IgD-negative memory B cell (primary cell): ENCODE results near the gene ORC3. TPM values are rescaled to one million over a fixed set of nuclear protein-coding genes. Genes with fewer than 3 reads are reported as not detected.

Experiments used
- H3K27ac Mint-ChIP-seq, 3 donors: one replicate each; pipeline ENCODE4 v1.8.0; 2020 to 2022; ENCODE audit warnings: mild to moderate bottlenecking in 3 of 3, mixed read lengths in 3 of 3, moderate library complexity in 1 of 3
- H3K27me3 Mint-ChIP-seq: one replicate; pipeline ENCODE4 v1.8.0; 2021; ENCODE audit warnings: mixed read lengths
- H3K36me3 Mint-ChIP-seq: one replicate; pipeline ENCODE4 v1.8.0; 2020; ENCODE audit warnings: mild to moderate bottlenecking, mixed read lengths
- H3K4me1 Mint-ChIP-seq, 3 donors: one replicate each; pipeline ENCODE4 v1.8.0; 2020 to 2022; ENCODE audit warnings: mixed read lengths in 3 of 3, mild to moderate bottlenecking in 1 of 3
- H3K4me3 Mint-ChIP-seq, 4 donors: one replicate each; pipeline ENCODE4 v1.8.0; 2020 to 2022; ENCODE audit warnings: mild to moderate bottlenecking in 4 of 4, mixed read lengths in 4 of 4, moderate library complexity in 3 of 4
- H3K9me3 Mint-ChIP-seq, 3 donors: one replicate each; pipeline ENCODE4 v1.8.0; 2020 to 2021; ENCODE audit warnings: mixed read lengths in 3 of 3, mild to moderate bottlenecking in 1 of 3
- polyA plus RNA-seq: library from polyadenylated mRNA; unstranded; fragments of 300-500 nt; fragmentation: Illumina TruSeq; gene quantifications from one replicate; pipeline ENCODE4 v1.2.3, GENCODE V29; 2021

ORC3 gene
- 29.7 TPM for polyA plus RNA-seq

DNA sequence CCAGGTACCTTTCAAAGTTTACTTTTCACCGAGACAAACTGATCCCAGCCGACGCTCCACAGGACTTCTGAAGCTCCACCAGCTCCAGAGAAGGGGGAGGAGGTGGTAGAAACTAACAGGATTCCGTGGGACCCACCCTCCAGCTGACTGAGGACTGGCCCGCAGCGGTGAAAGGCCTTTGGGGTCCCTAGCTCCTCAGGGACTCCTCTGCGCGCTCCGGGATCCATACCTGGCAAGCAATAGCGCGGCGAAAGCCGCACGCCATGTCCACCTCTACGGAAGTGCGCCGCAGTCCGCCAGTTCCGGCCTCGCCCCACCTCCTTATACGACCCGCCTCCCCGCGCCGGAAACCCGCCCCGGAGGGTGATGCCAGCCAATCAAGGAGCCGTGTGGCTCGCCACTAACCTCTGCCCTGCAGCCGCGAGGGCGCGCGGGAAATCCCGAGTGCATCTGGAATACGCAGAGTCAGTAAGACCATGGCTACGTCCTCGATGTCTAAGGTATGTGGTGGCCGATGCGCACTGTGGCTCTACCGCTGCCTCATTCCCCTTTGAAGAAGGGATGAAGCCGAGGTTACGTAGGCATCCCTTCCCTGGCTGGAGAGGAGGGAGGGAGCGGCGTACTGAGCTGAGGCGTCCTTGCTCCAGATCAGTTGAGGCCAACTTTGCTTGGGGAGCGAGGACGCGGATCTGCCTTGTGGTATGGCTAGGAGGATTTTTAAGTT is at the start of gene ORC3, which contains the start of gene RARS2:
Gene ORC3 (plus strand): TSS at position 443 of the 724 bp plus-strand sequence. CDS start 34 bp downstream, at position 477.
Gene RARS2 (minus strand): TSS at position 295 of the 724 bp plus-strand sequence. CDS start 30 bp downstream, at position 265.
- Mint-ChIP-seq H3K36me3 (peaks cover 4% of the 10 kb centered on the region), H3K4me3 (peak within 1 kb of the TSS; percentile 89 to 99 (median 96)), H3K4me1 (peaks cover 40 to 53% (median 41%) of the 10 kb centered on the region in 3 donors), H3K27ac (peak within 1 kb of the TSS; percentile 83 to 99 (median 89)), H3K27me3 (no peaks in the 10 kb centered on the region), H3K9me3 (no peaks in the 10 kb centered on the region)

DNA sequence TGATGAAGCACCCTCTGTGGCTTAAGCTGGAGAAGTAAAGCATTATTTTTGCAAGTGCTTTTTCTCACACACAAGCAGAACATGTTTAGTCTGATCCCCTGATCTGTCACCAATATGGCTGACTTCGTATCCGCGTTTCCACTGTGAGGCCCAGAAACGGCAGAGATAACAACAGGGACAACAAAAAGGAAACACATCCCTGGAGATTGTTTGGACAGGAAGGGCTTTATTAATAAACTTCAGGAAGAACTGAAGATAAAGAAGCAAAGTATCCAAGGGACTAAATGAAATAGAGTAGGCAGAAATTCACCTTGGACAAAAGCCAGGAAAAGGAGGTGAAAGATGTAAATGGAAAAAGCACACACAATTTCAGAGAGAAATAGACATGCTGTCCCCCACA is 49.4 kb upstream of the ORC3 start:
- Mint-ChIP-seq H3K36me3 (peaks cover 16% of the 10 kb centered on the region), H3K27ac (peak overlapping the region in 2 of 3 donors; percentile 31 to 43), H3K9me3 (peaks cover 0 to 9% (median 5%) of the 10 kb centered on the region in 3 donors)

DNA sequence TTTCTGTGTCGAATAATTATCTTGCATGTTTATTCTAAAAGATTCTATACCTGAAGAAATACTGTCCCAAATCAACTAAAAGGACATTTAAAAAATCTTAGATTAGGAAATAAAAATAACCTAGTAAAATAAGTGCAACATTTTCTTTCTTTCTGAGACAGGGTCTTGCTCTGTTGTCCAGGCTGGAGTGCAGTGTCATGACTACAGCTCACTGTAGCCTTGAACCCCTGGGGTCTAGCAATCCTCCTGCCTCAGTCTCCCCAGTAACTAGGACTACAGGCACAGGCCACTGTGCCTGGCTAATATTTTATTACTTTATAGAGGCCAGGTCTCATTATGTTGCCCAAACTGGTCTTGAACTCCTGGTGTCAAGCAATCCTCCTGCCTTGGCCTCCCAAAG is 48.9 kb upstream of the ORC3 start:
- no peak overlapping the region for H3K4me3 Mint-ChIP-seq
- H3K27me3 Mint-ChIP-seq = no peaks in the 10 kb centered on the region
- peaks cover 0 to 9% (median 5%) of the 10 kb centered on the region in 3 donors for H3K9me3 Mint-ChIP-seq
- H3K27ac Mint-ChIP-seq = peak overlapping the region in 1 of 3 donors; percentile 31
- peaks cover 16% of the 10 kb centered on the region for H3K36me3 Mint-ChIP-seq
- peaks cover 5 to 13% (median 7%) of the 10 kb centered on the region in 3 donors for H3K4me1 Mint-ChIP-seq

More for the DNA sequence above, 49.4 kb upstream of the ORC3 start:
- Mint-ChIP-seq H3K4me3 (no peak overlapping the region), H3K4me1 (peaks cover 5 to 13% (median 7%) of the 10 kb centered on the region in 3 donors), H3K27me3 (no peaks in the 10 kb centered on the region)

GRCh38 chr6:87541744-87542143 is 48.2 kb upstream of the ORC3 start:
- peak overlapping the region in 1 of 4 donors; percentile 17 for H3K4me3 Mint-ChIP-seq
- H3K4me1 Mint-ChIP-seq = peaks cover 5 to 12% (median 6%) of the 10 kb centered on the region in 3 donors
- peaks cover 0 to 9% (median 5%) of the 10 kb centered on the region in 3 donors for H3K9me3 Mint-ChIP-seq
- H3K27me3 Mint-ChIP-seq = no peaks in the 10 kb centered on the region
- peak overlapping the region in 1 of 3 donors; percentile 31 for H3K27ac Mint-ChIP-seq
- peaks cover 16% of the 10 kb centered on the region for H3K36me3 Mint-ChIP-seq

GRCh38 chr6:87543696-87544473 is 46.0 kb upstream of the ORC3 start:
- Mint-ChIP-seq H3K27me3 (no peaks in the 10 kb centered on the region), H3K4me1 (peaks cover 0 to 3% (median 2%) of the 10 kb centered on the region in 3 donors), H3K27ac (no peak overlapping the region), H3K4me3 (no peak overlapping the region), H3K9me3 (peaks cover 0 to 9% (median 5%) of the 10 kb centered on the region in 3 donors), H3K36me3 (peaks cover 16% of the 10 kb centered on the region)

DNA sequence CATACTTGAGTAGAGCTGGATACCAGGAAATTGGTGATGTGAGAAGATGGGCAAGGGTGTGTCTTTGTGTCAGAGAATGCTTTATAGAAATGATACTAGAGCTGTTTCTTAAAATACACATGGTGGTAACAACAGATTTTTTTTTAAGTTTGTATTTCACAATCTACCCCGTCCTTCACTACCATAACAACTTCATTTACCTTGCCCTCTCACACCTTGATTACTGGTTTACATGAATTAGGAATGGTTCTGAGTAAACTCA is 45.5 kb upstream of the ORC3 start:
- peaks cover 0 to 3% (median under 1%) of the 10 kb centered on the region in 3 donors for H3K4me1 Mint-ChIP-seq
- peaks cover 16% of the 10 kb centered on the region for H3K36me3 Mint-ChIP-seq
- no peak overlapping the region for H3K4me3 Mint-ChIP-seq
- H3K27ac Mint-ChIP-seq = no peak overlapping the region
- H3K9me3 Mint-ChIP-seq = peaks cover 0 to 7% (median 5%) of the 10 kb centered on the region in 3 donors
- no peaks in the 10 kb centered on the region for H3K27me3 Mint-ChIP-seq

- H3K4me1 Mint-ChIP-seq = peaks cover 2 to 9% (median 2%) of the 10 kb centered on the region in 3 donors
- H3K27me3 Mint-ChIP-seq = no peaks in the 10 kb centered on the region
- H3K4me3 Mint-ChIP-seq = no peak overlapping the region
- no peaks in the 10 kb centered on the region for H3K9me3 Mint-ChIP-seq
- H3K36me3 Mint-ChIP-seq = peaks cover 3% of the 10 kb centered on the region
- no peak overlapping the region for H3K27ac Mint-ChIP-seq
Measured at GRCh38 chr6:87551799-87552198, 38.1 kb upstream of the ORC3 start.

DNA sequence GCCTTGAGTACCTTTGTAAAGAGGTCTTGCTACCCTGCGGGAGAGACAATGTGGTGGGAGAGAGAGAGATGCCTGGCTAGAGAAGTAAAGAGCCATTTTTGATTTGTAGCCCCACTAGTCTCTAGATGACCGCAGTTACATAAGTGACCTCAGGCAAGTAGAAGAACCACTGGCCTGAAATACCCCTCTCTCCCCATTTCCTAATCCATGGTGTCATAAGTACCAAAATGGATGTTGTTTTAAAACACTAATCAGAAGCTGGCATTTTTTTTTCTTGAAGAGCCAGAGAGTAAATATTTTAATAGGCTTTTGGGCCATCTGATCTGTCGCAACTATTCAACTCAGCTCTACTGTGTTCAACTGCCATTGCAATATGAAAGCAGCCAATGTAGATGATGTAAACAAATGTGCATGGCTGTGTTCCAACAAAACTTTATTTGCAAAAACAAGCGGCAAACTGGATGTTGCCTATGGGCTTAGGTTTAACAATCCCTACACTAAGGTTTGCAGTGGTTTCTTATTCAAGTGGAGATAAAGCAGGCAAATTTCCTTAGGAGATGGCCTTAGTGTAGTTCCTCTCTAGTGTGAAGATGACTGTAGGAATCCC is 36.7 kb upstream of the ORC3 start:
- Mint-ChIP-seq H3K4me3 (no peak overlapping the region), H3K27me3 (no peaks in the 10 kb centered on the region), H3K27ac (no peak overlapping the region), H3K9me3 (no peaks in the 10 kb centered on the region), H3K36me3 (peaks cover 3% of the 10 kb centered on the region), H3K4me1 (peaks cover 2 to 9% (median 4%) of the 10 kb centered on the region in 3 donors)

DNA sequence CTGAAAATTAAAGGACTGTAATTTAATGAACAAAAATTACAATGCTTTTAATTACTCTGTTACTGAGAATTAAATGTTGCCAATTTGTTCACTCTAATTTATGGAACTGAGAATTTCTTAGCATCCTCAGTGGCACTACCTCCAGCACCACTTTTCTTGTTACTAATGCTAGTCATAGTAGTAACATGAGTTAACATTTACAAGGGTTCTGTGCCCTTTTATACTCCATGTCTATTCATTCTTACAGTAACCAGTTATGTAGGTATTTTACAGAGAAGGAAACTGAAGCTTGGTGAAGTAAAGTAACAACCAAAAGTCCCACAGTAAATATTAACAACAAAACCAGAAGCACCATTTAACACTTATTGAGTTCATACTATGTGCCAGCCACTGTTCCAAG is 34.4 kb upstream of the ORC3 start:
- no peak overlapping the region for H3K4me3 Mint-ChIP-seq
- peak overlapping the region in 1 of 3 donors; percentile 72 for H3K27ac Mint-ChIP-seq
- H3K4me1 Mint-ChIP-seq = peaks cover 2 to 9% (median 5%) of the 10 kb centered on the region in 3 donors
- no peaks in the 10 kb centered on the region for H3K27me3 Mint-ChIP-seq
- peaks cover 5% of the 10 kb centered on the region for H3K36me3 Mint-ChIP-seq
- no peaks in the 10 kb centered on the region for H3K9me3 Mint-ChIP-seq

GRCh38 chr6:87558446-87558845 is 31.5 kb upstream of the ORC3 start:
- peaks cover 5% of the 10 kb centered on the region for H3K36me3 Mint-ChIP-seq
- peaks cover 0 to 3% (median 0%) of the 10 kb centered on the region in 3 donors for H3K4me1 Mint-ChIP-seq
- no peaks in the 10 kb centered on the region for H3K27me3 Mint-ChIP-seq
- no peak overlapping the region for H3K4me3 Mint-ChIP-seq
- no peak overlapping the region for H3K27ac Mint-ChIP-seq
- H3K9me3 Mint-ChIP-seq = no peaks in the 10 kb centered on the region

DNA sequence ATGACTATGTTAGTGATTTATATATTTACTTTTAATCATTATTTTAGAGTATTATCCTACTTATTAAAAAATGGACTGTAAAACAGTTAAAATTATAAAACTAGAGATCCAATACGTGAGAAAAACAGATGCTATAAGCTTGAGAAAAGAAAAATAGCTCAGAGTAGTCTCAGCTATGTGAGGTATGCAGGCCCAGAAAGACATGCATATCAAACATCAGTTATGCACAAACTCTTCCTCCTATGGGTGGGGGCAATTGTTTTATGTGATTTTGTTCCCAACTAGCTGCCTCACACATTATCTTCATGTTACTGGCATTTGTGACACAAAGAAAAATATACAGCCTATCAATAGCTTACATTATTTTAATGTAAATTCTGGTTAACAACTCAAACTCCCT is 28.9 kb upstream of the ORC3 start:
- Mint-ChIP-seq H3K27me3 (no peaks in the 10 kb centered on the region), H3K27ac (no peak overlapping the region), H3K36me3 (peaks cover 5% of the 10 kb centered on the region)

DNA sequence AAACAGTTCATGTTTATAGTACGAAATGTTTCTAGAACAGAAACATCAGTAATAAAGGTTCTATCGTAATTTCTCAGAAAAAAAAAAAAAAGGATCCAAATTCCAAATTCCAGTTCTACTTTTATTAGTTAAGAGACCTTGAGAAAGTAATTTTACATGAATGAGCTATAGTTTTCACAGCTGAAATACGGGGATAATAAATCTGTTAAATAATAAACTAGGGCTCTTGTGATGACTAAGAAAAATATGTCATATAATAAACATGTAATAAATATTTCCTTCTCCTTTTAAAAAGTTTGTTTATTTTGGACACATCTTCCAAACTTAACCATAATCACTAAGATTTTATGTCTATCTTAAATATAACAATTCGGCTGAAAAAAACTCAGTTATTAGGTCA is 17.9 kb upstream of the ORC3 start:
- Mint-ChIP-seq H3K9me3 (no peaks in the 10 kb centered on the region), H3K4me3 (no peak overlapping the region), H3K27ac (no peak overlapping the region), H3K4me1 (peaks cover 35 to 45% (median 42%) of the 10 kb centered on the region in 3 donors), H3K36me3 (peaks cover 8% of the 10 kb centered on the region), H3K27me3 (no peaks in the 10 kb centered on the region)

More for the DNA sequence above, 28.9 kb upstream of the ORC3 start:
- H3K4me3 Mint-ChIP-seq = no peak overlapping the region
- no peaks in the 10 kb centered on the region for H3K9me3 Mint-ChIP-seq
- H3K4me1 Mint-ChIP-seq = peaks cover 0 to 3% (median 0%) of the 10 kb centered on the region in 3 donors

GRCh38 chr6:87572883-87573282 is 17.1 kb upstream of the ORC3 start:
- H3K27ac Mint-ChIP-seq = peak overlapping the region in 1 of 3 donors; percentile 90
- no peaks in the 10 kb centered on the region for H3K9me3 Mint-ChIP-seq
- H3K36me3 Mint-ChIP-seq = peaks cover 8% of the 10 kb centered on the region
- peak overlapping the region in 1 of 4 donors; percentile 61 for H3K4me3 Mint-ChIP-seq
- H3K27me3 Mint-ChIP-seq = no peaks in the 10 kb centered on the region
- H3K4me1 Mint-ChIP-seq = peaks cover 38 to 45% (median 42%) of the 10 kb centered on the region in 3 donors

DNA sequence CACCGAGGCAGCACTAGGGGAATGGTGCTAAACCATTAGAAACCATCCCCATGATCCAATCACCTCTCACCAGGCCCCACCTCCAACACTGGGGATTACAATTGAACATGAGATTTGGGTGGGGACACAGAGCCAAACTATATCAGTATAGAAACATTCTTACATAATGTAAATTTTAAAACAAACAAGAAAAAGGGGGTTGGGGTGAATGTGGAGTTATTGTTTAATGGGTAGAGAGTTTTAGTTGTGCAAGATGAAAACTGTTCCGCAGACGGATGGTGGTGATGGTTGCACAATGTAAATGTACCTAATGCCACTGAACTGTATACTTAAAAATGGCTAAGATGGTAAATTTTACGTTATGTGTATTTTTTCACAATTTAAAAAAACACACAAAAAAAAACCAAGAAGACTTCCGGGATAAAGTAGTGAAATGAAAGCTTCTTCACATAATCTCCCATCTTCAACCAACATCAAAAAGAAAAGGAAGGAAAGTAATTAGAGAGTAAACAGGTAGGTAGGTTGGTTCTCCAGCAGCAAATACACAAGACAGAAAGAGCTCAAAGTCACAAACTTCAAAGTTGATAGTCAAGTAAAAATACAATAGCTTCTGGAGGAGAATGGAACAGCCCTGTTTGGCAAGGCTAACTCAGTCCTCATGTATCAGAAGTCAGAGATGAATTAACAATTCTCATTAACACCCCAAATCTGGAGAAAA is 16.5 kb upstream of the ORC3 start:
- Mint-ChIP-seq H3K4me1 (peaks cover 38 to 45% (median 42%) of the 10 kb centered on the region in 3 donors), H3K36me3 (peaks cover 8% of the 10 kb centered on the region), H3K27ac (peak overlapping the region in 2 of 3 donors; percentile 84 to 90), H3K9me3 (no peaks in the 10 kb centered on the region), H3K27me3 (no peaks in the 10 kb centered on the region), H3K4me3 (peak overlapping the region in 1 of 4 donors; percentile 35)
